ENCODE measurements around the gene TTC34.

The TTC34 gene

DNA sequence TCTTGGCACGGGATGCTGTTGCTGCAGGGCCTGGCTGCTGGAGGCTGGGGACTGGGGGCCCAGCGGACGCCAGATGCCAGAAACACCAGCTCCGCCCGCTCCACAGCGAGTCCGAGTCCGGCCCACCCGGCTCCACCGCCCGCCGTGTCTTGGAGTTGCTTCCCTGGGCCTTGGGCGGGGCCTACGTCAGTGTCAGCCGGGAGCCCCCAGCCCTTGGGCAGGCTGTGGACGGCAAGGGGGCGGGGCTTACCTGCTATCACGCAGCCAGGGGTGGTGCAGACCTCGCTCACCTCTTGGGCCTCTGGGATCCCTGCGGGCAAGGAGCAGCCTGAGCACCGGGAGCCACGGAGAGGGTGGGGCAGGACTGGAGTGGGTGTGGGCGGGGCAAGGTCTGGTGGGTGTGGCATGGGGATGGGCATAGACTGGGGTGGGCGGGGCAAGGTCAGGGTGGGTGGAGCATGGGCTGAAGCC is 190.4 kb downstream of the TTC34 start:
- Histone ChIP-seq H3K27ac (ENCODE audit: low read depth, low read length) (no peak overlapping the region), H3K36me3 (ENCODE audit: control insufficient read depth in 1 of 2, insufficient read depth in 2 of 2, low read length in 2 of 2) (no peaks in the 10 kb centered on the region), H3K4me3 (ENCODE audit: low read depth in 1 of 2, low read length in 2 of 2) (peak overlapping the region; percentile 15 to 28), H3K9ac (ENCODE audit: low read depth in 1 of 2, low read length in 2 of 2) (peak overlapping the region in 1 of 2 donors; percentile 6), H3K27me3 (ENCODE audit: control insufficient read depth in 1 of 2, insufficient read depth in 2 of 2, low read length in 2 of 2) (no peaks in the 10 kb centered on the region), H3K9me3 (ENCODE audit: control insufficient read depth in 1 of 2, low read length in 2 of 2) (peaks cover 8 to 12% of the 10 kb centered on the region in 2 donors), H3K4me1 (ENCODE audit: control insufficient read depth in 1 of 2, insufficient read depth in 2 of 2, low read length in 2 of 2) (peaks cover 4 to 11% of the 10 kb centered on the region in 2 donors)

- no peak overlapping the region for H3K9ac ChIP-seq (ENCODE audit: low read depth in 1 of 2, low read length in 2 of 2)
- H3K4me3 ChIP-seq (ENCODE audit: low read depth in 1 of 2, low read length in 2 of 2) = peak overlapping the region in 1 of 2 donors; percentile 15
- no peaks in the 10 kb centered on the region for H3K27me3 ChIP-seq (ENCODE audit: control insufficient read depth in 1 of 2, insufficient read depth in 2 of 2, low read length in 2 of 2)
- H3K4me1 ChIP-seq (ENCODE audit: control insufficient read depth in 1 of 2, insufficient read depth in 2 of 2, low read length in 2 of 2) = peaks cover 4 to 11% of the 10 kb centered on the region in 2 donors
- H3K27ac ChIP-seq (ENCODE audit: low read depth, low read length) = no peak overlapping the region
- H3K9me3 ChIP-seq (ENCODE audit: control insufficient read depth in 1 of 2, low read length in 2 of 2) = peaks cover 6 to 8% of the 10 kb centered on the region in 2 donors
- no peaks in the 10 kb centered on the region for H3K36me3 ChIP-seq (ENCODE audit: control insufficient read depth in 1 of 2, insufficient read depth in 2 of 2, low read length in 2 of 2)
These were observed 191.2 kb downstream of the TTC34 start for GRCh38 chr1:2610036-2610959.

DNA sequence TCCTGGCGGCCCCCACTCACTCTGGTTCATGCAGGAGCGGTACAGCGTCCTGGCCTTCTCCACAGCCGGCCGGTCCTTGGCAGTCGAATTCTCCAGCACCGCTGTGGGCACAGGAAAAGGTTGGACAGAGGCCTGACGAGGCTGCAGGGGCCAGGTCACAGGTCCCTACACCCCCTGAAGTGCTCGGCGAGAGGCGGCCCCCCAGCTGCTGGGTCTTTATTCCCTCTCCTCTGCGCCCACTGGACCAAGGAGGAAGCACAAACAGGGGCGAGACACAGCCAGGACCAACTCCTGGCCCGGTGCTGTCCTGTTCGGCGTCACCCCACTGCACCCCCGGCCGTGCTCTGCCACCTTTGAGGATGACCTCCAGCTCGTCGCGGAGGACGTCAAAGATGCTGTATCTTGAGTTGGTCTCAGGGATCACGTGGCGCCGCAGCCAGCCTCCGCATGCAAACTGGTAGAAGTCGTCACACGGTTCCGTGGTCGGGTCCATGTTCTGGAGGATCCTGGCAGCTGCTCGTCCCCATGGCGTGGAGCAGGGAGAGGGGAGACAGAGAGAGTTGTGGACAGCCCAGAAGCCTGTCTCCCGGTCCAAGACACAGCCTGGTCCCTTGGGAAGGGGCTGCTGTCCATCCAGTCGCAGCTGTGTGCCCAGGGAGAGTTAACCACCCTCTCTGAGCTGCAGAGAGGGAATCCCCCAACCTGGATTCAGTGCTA is 192.0 kb downstream of the TTC34 start:
- Histone ChIP-seq H3K4me1 (ENCODE audit: control insufficient read depth in 1 of 2, insufficient read depth in 2 of 2, low read length in 2 of 2) (peaks cover 4 to 11% of the 10 kb centered on the region in 2 donors), H3K4me3 (ENCODE audit: low read depth in 1 of 2, low read length in 2 of 2) (no peak overlapping the region), H3K36me3 (ENCODE audit: control insufficient read depth in 1 of 2, insufficient read depth in 2 of 2, low read length in 2 of 2) (no peaks in the 10 kb centered on the region), H3K27me3 (ENCODE audit: control insufficient read depth in 1 of 2, insufficient read depth in 2 of 2, low read length in 2 of 2) (no peaks in the 10 kb centered on the region), H3K9ac (ENCODE audit: low read depth in 1 of 2, low read length in 2 of 2) (no peak overlapping the region), H3K9me3 (ENCODE audit: control insufficient read depth in 1 of 2, low read length in 2 of 2) (peaks cover 6 to 8% of the 10 kb centered on the region in 2 donors), H3K27ac (ENCODE audit: low read depth, low read length) (no peak overlapping the region)

- H3K36me3 ChIP-seq (ENCODE audit: control insufficient read depth in 1 of 2, insufficient read depth in 2 of 2, low read length in 2 of 2) = no peaks in the 10 kb centered on the region
- H3K9me3 ChIP-seq (ENCODE audit: control insufficient read depth in 1 of 2, low read length in 2 of 2) = no peaks in the 10 kb centered on the region
- no peak overlapping the region for H3K9ac ChIP-seq (ENCODE audit: low read depth in 1 of 2, low read length in 2 of 2)
- no peak overlapping the region for H3K4me3 ChIP-seq (ENCODE audit: low read depth in 1 of 2, low read length in 2 of 2)
- H3K27ac ChIP-seq (ENCODE audit: low read depth, low read length) = no peak overlapping the region
- peaks cover 4 to 11% of the 10 kb centered on the region in 2 donors for H3K4me1 ChIP-seq (ENCODE audit: control insufficient read depth in 1 of 2, insufficient read depth in 2 of 2, low read length in 2 of 2)
- no peaks in the 10 kb centered on the region for H3K27me3 ChIP-seq (ENCODE audit: control insufficient read depth in 1 of 2, insufficient read depth in 2 of 2, low read length in 2 of 2)
These were observed 193.8 kb downstream of the TTC34 start for GRCh38 chr1:2607641-2608091.

GRCh38 chr1:2606881-2607621 is 194.4 kb downstream of the TTC34 start:
- no peak overlapping the region for H3K4me3 ChIP-seq (ENCODE audit: low read depth in 1 of 2, low read length in 2 of 2)
- no peak overlapping the region for H3K9ac ChIP-seq (ENCODE audit: low read depth in 1 of 2, low read length in 2 of 2)
- H3K9me3 ChIP-seq (ENCODE audit: control insufficient read depth in 1 of 2, low read length in 2 of 2) = no peaks in the 10 kb centered on the region
- no peaks in the 10 kb centered on the region for H3K36me3 ChIP-seq (ENCODE audit: control insufficient read depth in 1 of 2, insufficient read depth in 2 of 2, low read length in 2 of 2)
- H3K27me3 ChIP-seq (ENCODE audit: control insufficient read depth in 1 of 2, insufficient read depth in 2 of 2, low read length in 2 of 2) = no peaks in the 10 kb centered on the region
- H3K27ac ChIP-seq (ENCODE audit: low read depth, low read length) = no peak overlapping the region
- H3K4me1 ChIP-seq (ENCODE audit: control insufficient read depth in 1 of 2, insufficient read depth in 2 of 2, low read length in 2 of 2) = peaks cover 4 to 11% of the 10 kb centered on the region in 2 donors

GRCh38 chr1:2606396-2606880 is 195.1 kb downstream of the TTC34 start:
- Histone ChIP-seq H3K4me1 (ENCODE audit: control insufficient read depth in 1 of 2, insufficient read depth in 2 of 2, low read length in 2 of 2) (peaks cover 0 to 7% of the 10 kb centered on the region in 2 donors), H3K9me3 (ENCODE audit: control insufficient read depth in 1 of 2, low read length in 2 of 2) (no peaks in the 10 kb centered on the region), H3K27me3 (ENCODE audit: control insufficient read depth in 1 of 2, insufficient read depth in 2 of 2, low read length in 2 of 2) (no peaks in the 10 kb centered on the region), H3K27ac (ENCODE audit: low read depth, low read length) (no peak overlapping the region), H3K4me3 (ENCODE audit: low read depth in 1 of 2, low read length in 2 of 2) (no peak overlapping the region), H3K36me3 (ENCODE audit: control insufficient read depth in 1 of 2, insufficient read depth in 2 of 2, low read length in 2 of 2) (no peaks in the 10 kb centered on the region), H3K9ac (ENCODE audit: low read depth in 1 of 2, low read length in 2 of 2) (no peak overlapping the region)

DNA sequence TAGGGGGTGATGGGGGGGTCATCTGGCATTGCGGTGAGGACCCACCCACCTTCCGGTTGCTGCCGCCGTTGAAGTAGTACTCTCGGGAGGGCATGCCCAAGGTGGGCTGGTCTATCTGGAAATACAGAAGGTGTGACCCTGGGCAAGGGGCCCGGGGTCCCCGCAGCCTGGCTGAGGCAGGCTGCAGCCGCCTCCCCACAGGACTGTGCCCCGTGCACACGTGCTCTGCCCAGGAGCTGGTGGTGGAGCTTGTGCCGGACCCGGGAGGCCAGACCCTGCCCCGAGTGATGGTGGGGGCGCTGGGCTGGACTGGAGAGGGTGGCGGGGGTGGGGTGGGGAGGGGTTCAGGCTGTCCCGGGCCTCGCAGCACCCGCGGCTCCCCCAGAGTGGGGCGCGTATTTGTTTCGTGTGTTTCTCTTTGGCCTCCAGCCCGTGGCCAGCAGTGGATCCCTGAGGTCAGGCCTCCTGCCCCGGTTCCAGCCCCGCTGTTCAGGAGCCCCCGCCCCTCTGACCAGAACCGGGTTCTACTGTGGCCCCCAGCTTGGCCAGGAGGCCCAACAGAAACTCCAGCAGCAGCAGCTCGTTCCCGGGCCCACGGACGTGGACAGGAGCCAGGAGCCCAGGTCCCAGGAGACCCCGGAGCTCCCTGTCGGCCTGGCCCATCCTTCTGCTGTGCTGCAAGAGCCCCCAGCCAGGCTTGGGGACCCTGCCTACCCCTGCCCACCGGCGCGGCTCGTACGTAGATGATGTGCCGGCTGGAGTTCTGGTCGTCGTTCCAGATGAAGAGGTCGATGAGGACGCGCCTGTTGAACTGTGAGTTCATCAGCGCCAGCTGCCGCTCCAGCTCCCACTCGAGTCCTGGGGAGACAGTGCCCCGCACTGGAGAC is 195.7 kb downstream of the TTC34 start:
- Histone ChIP-seq H3K9ac (ENCODE audit: low read depth in 1 of 2, low read length in 2 of 2) (no peak overlapping the region), H3K4me1 (ENCODE audit: control insufficient read depth in 1 of 2, insufficient read depth in 2 of 2, low read length in 2 of 2) (peaks cover 0 to 2% of the 10 kb centered on the region in 2 donors), H3K9me3 (ENCODE audit: control insufficient read depth in 1 of 2, low read length in 2 of 2) (no peaks in the 10 kb centered on the region), H3K27ac (ENCODE audit: low read depth, low read length) (no peak overlapping the region), H3K36me3 (ENCODE audit: control insufficient read depth in 1 of 2, insufficient read depth in 2 of 2, low read length in 2 of 2) (no peaks in the 10 kb centered on the region), H3K27me3 (ENCODE audit: control insufficient read depth in 1 of 2, insufficient read depth in 2 of 2, low read length in 2 of 2) (no peaks in the 10 kb centered on the region), H3K4me3 (ENCODE audit: low read depth in 1 of 2, low read length in 2 of 2) (no peak overlapping the region)

- no peaks in the 10 kb centered on the region for H3K27me3 ChIP-seq (ENCODE audit: control insufficient read depth in 1 of 2, insufficient read depth in 2 of 2, low read length in 2 of 2)
- no peaks in the 10 kb centered on the region for H3K9me3 ChIP-seq (ENCODE audit: control insufficient read depth in 1 of 2, low read length in 2 of 2)
- H3K36me3 ChIP-seq (ENCODE audit: control insufficient read depth in 1 of 2, insufficient read depth in 2 of 2, low read length in 2 of 2) = no peaks in the 10 kb centered on the region
These were observed 196.5 kb downstream of the TTC34 start for GRCh38 chr1:2604844-2605508.

More at GRCh38 chr1:2604844-2605508, 196.5 kb downstream of the TTC34 start:
- Histone ChIP-seq H3K9ac (ENCODE audit: low read depth in 1 of 2, low read length in 2 of 2) (no peak overlapping the region), H3K27ac (ENCODE audit: low read depth, low read length) (no peak overlapping the region), H3K4me1 (ENCODE audit: control insufficient read depth in 1 of 2, insufficient read depth in 2 of 2, low read length in 2 of 2) (no peaks in the 10 kb centered on the region), H3K4me3 (ENCODE audit: low read depth in 1 of 2, low read length in 2 of 2) (no peak overlapping the region)

Measured in duodenal mucosa (tissue), 2 donors.